H1 (cell line): Measurements from ENCODE around the gene PLXNA4. TPM values are rescaled to one million over a fixed set of nuclear protein-coding genes. Genes with fewer than 3 reads are reported as not detected.

Experiments used
- BCL11A ChIP-seq, 2 experiments: IDR thresholded peaks; one replicate each; pipeline ENCODE4 v1.6.1; 2011; ENCODE audit warnings: low read depth in 2 of 2, low read length in 2 of 2, mild to moderate bottlenecking in 2 of 2
- CBX8 ChIP-seq: fragments of 300-800, 300-1000 bp; sonication (generic); IDR thresholded peaks from 2 replicates; pipeline ENCODE4 v1.7.1; 2016; ENCODE audit warnings: low read depth, low read length, borderline replicate concordance
- CHD7 ChIP-seq: fragments of 300-600 bp; sonication (generic); IDR thresholded peaks from 2 replicates; pipeline ENCODE4 v1.7.1; 2012; ENCODE audit warnings: low read length, moderate library complexity, mild to moderate bottlenecking, inconsistent platforms; ENCODE audit not compliant: insufficient replicate concordance
- CTCF ChIP-seq, 3 experiments: IDR thresholded peaks; 1 replicate in 2 of 3; 2 replicates in 1 of 3; pipeline versions ENCODE4 v1.5.1 to v1.6.1; 2011; ENCODE audit warnings: low read length in 3 of 3, mild to moderate bottlenecking in 3 of 3, inconsistent platforms in 2 of 3, low read depth in 1 of 3, moderate library complexity in 1 of 3; ENCODE audit not compliant: insufficient read depth in 1 of 3; ENCODE audit errors: control extremely low read depth in 1 of 3
- GABPA ChIP-seq: IDR thresholded peaks from 2 replicates; pipeline ENCODE4 v1.6.1; 2011; ENCODE audit warnings: mild to moderate bottlenecking, low read length, moderate library complexity, borderline replicate concordance; ENCODE audit not compliant: insufficient read depth
- RXRA ChIP-seq: IDR thresholded peaks from 2 replicates; pipeline ENCODE4 v1.6.1; 2011; ENCODE audit warnings: low read depth, mild to moderate bottlenecking, low read length, moderate library complexity; ENCODE audit not compliant: insufficient read depth
- SIX5 ChIP-seq: IDR thresholded peaks from 2 replicates; pipeline ENCODE4 v1.6.1; 2011; ENCODE audit warnings: mild to moderate bottlenecking, low read depth, low read length
- SUZ12 ChIP-seq: fragments of 200-600 bp; sonication (generic); IDR thresholded peaks from 2 replicates; pipeline ENCODE4 v1.6.1; 2012; ENCODE audit warnings: mild to moderate bottlenecking, inconsistent platforms, low read length, moderate library complexity, mixed read lengths
- ZNF274 ChIP-seq: IDR thresholded peaks from 2 replicates; pipeline ENCODE4 v1.7.0; 2012; ENCODE audit warnings: low read length, borderline replicate concordance; ENCODE audit errors: extremely low read depth
- polyA plus RNA-seq, 7 experiments: library from polyadenylated mRNA; depleted of rRNA in 3 of 7; stranded (reverse) in 5 of 7; unstranded in 2 of 7; fragments of >200 nt in 5 of 7; fragments of 200-250 nt in 2 of 7; gene quantifications; 1 replicate in 5 of 7; 2 replicates in 1 of 7; 4 replicates in 1 of 7; pipeline versions ENCODE4 v1.2.1 to v1.2.3, GENCODE V29; 2011 to 2013; ENCODE audit warnings: missing spikeins in 2 of 7, mixed read lengths in 2 of 7
- total RNA-seq: library from RNA; stranded (reverse); fragmentation: NEBNext Ultra II Directional; extraction: Animal tissue kit (Norgen Biotek cat#: 25700); gene quantifications from 2 replicates; pipeline ENCODE4 v1.2.1, GENCODE V29; 2021

PLXNA4 gene
- total and polyA plus RNA-seq, 2 of the 8 experiments (the other 6 are each of a cell fraction or from before 2014, with no cell fraction given) = 0.76 to 0.79 TPM

GRCh38 chr7:132075515-132075914 is 500.8 kb downstream of the PLXNA4 start (continued):
- no peak for TF ChIP-seq CHD7
- no peak for TF ChIP-seq CTCF (IDR thresholded peaks at IDR 0.05; ENCODE audit: control extremely low read depth in 1 of 3, insufficient read depth in 1 of 3, low read depth in 1 of 3, low read length in 3 of 3)
- no peak for TF ChIP-seq ZNF274
- TF ChIP-seq GABPA = no peak
- no peak for TF ChIP-seq RXRA
- no peak for TF ChIP-seq SUZ12
- TF ChIP-seq CBX8 = no peak
- no peak for TF ChIP-seq BCL11A (IDR thresholded peaks at IDR 0.05; ENCODE audit: low read depth in 2 of 2, low read length in 2 of 2)
- no peak for TF ChIP-seq SIX5
